ENCODE measurements around the gene SCLT1. TPM values are rescaled to one million over a fixed set of nuclear protein-coding genes. Genes with fewer than 3 reads are reported as not detected.

Gene SCLT1
- total and polyA plus RNA-seq, 2 of the 8 experiments (the other 6 are each of a cell fraction or from before 2014, with no cell fraction given): 4.8 to 13.1 TPM

GRCh38 chr4:128961405-128961804 lies 131.9 kb downstream of the SCLT1 start:
- H3K4me2 ChIP-seq (ENCODE audit: insufficient read depth in 1 of 2, low read depth in 2 of 2, low read length in 2 of 2): no peak overlapping the region
- no peaks in the 10 kb centered on the region for H3K23me2 ChIP-seq (ENCODE audit: low read depth, low read length)
- H2BK5ac ChIP-seq (ENCODE audit: low read depth, low read length): no peak overlapping the region
- H4K91ac ChIP-seq (replicated peaks; ENCODE audit: insufficient read length, low read length): no peak overlapping the region
- H3K9me3 ChIP-seq (ENCODE audit: insufficient read depth in 2 of 2, low read depth in 1 of 2, low read length in 1 of 2): no peaks in the 10 kb centered on the region
- no peak overlapping the region for H2BK120ac ChIP-seq (replicated peaks; ENCODE audit: low read depth, low read length)
- no peak overlapping the region for H2BK20ac ChIP-seq (ENCODE audit: low read length)
- no peaks in the 10 kb centered on the region for H3K79me2 ChIP-seq (ENCODE audit: control insufficient read depth in 1 of 2, insufficient read depth in 2 of 2, low read length in 2 of 2)
- ChIA-PET POLR2A (ENCODE audit: partially characterized antibody) (no interaction called here), CTCF (ENCODE audit: partially characterized antibody) (interaction anchor here (1.5 kb wide), 1 partner anchor 15 kb away, joined by 3 read pairs; no protein-coding TSS in a partner anchor)
- no peak overlapping the region for H3K23ac ChIP-seq (ENCODE audit: insufficient read length)
- no peak overlapping the region for H4K8ac ChIP-seq (ENCODE audit: extremely low read depth, insufficient read depth, low read length)
- H3K27ac ChIP-seq (ENCODE audit: low read depth, low read length): no peak overlapping the region
- H3K27me3 ChIP-seq (replicated peaks in 1 of 4; ENCODE audit: control insufficient read depth in 3 of 4, extremely low read depth in 1 of 4, insufficient read depth in 3 of 4, low read length in 3 of 4): no peaks in the 10 kb centered on the region
- no peak overlapping the region for H2BK15ac ChIP-seq (ENCODE audit: low read length)
- H2BK12ac ChIP-seq (ENCODE audit: low read depth, low read length): no peak overlapping the region
- no peak overlapping the region for H4K5ac ChIP-seq (ENCODE audit: insufficient read length, low read depth, low read length)
- no peaks in the 10 kb centered on the region for H4K20me1 ChIP-seq (replicated peaks in 1 of 2; ENCODE audit: control insufficient read depth in 1 of 2, insufficient read depth in 2 of 2, low read length in 2 of 2)
- H3K4ac ChIP-seq (replicated peaks; ENCODE audit: insufficient read length, low read depth, low read length): no peak overlapping the region
- no peak overlapping the region for H3K56ac ChIP-seq (replicated peaks; ENCODE audit: insufficient read length, low read depth, low read length)
- H3K18ac ChIP-seq (ENCODE audit: extremely low read depth, low read length): no peak overlapping the region
- H3K14ac ChIP-seq (ENCODE audit: insufficient read length): no peak overlapping the region
- no peak overlapping the region for H2AK5ac ChIP-seq (ENCODE audit: low read depth, low read length)
- H2AFZ ChIP-seq (ENCODE audit: low read length): no peak overlapping the region
- FAIRE-seq: no peak
- no peak overlapping the region for H3K4me3 ChIP-seq (ENCODE audit: extremely low read depth in 1 of 4, insufficient read depth in 2 of 4, low read depth in 3 of 4, low read length in 4 of 4)
- H3K79me1 ChIP-seq (ENCODE audit: low read depth, low read length): no peaks in the 10 kb centered on the region
- no peaks in the 10 kb centered on the region for H3K4me1 ChIP-seq (replicated peaks in 1 of 4; ENCODE audit: control insufficient read depth in 3 of 4, insufficient read depth in 4 of 4, low read length in 3 of 4)
- H3K36me3 ChIP-seq (ENCODE audit: control insufficient read depth in 2 of 4, insufficient read depth in 4 of 4, low read length in 3 of 4): no peaks in the 10 kb centered on the region
- no peak overlapping the region for H3K9ac ChIP-seq (replicated peaks in 1 of 4; ENCODE audit: extremely low read depth in 1 of 4, low read depth in 3 of 4, low read length in 3 of 4)
- no peak for DNase-seq (ENCODE audit: low read depth in 1 of 2, low spot score in 2 of 2)
- no peak for TF ChIP-seq SRF (IDR thresholded peaks at IDR 0.05; ENCODE audit: low read depth, low read length)
- no peak for TF ChIP-seq ASH2L (IDR thresholded peaks at IDR 0.05; ENCODE audit: low read length)
- TF ChIP-seq BRCA1 (IDR thresholded peaks at IDR 0.05; ENCODE audit: low read depth, low read length): no peak
- TF ChIP-seq GTF2F1 (IDR thresholded peaks at IDR 0.05; ENCODE audit: borderline replicate concordance, low read depth, low read length): no peak
- no peak for TF ChIP-seq E2F6 (IDR thresholded peaks at IDR 0.05)
- TF ChIP-seq USF2 (IDR thresholded peaks at IDR 0.05; ENCODE audit: low read length): no peak
- no peak for TF ChIP-seq TAF1 (IDR thresholded peaks at IDR 0.05; ENCODE audit: low read depth, low read length)
- no peak for TF ChIP-seq RBBP5 (IDR thresholded peaks at IDR 0.05; ENCODE audit: borderline replicate concordance, low read depth, low read length)
- no peak for TF ChIP-seq NANOG (IDR thresholded peaks at IDR 0.05; ENCODE audit: insufficient read depth, low read depth, low read length, poor library complexity, severe bottlenecking)
- TF ChIP-seq JUN (IDR thresholded peaks at IDR 0.05; ENCODE audit: low read depth, low read length): no peak
- no peak for TF ChIP-seq CTBP2 (IDR thresholded peaks at IDR 0.05; ENCODE audit: borderline replicate concordance, insufficient read depth, insufficient read length, low read length)
- no peak for TF ChIP-seq SUZ12 (IDR thresholded peaks at IDR 0.05; ENCODE audit: low read length)
- TF ChIP-seq GABPA (IDR thresholded peaks at IDR 0.05; ENCODE audit: borderline replicate concordance, insufficient read depth, low read length): no peak
- no peak for TF ChIP-seq KDM5A (IDR thresholded peaks at IDR 0.05; ENCODE audit: low read length)

Measured in H1 (cell line).